OCI-M1 (cell line): ENCODE data around the gene ITGAD.

Source experiments
- DNase-seq: peaks from one replicate; lab custom pipeline; 2025; lab: John Stamatoyannopoulos, UW

ITGAD gene

DNA sequence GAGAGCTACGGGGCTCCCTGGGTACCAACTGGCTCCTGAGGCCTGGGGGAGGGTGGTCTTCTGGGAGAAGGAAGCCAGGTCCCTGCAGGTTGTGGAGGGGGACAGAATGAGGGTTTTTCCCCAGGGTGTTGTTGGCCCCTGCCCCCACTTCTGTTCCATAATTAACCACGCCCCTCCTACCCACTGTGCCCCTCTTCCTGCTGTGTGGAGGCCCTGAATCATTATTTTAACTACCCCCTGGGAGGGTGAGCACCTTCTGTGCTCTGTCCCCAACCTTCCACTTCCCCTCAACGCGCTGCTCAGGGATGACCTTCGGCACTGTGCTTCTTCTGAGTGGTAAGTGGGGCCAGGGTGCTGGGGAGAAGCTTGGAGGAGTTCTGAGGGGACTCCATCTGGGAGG is at the start of gene ITGAD:
ITGAD (plus strand) TSS at position 280 of the 400 bp plus-strand sequence; CDS start at position 306, 26 bp downstream.
- DNase-seq, result no peak

DNA sequence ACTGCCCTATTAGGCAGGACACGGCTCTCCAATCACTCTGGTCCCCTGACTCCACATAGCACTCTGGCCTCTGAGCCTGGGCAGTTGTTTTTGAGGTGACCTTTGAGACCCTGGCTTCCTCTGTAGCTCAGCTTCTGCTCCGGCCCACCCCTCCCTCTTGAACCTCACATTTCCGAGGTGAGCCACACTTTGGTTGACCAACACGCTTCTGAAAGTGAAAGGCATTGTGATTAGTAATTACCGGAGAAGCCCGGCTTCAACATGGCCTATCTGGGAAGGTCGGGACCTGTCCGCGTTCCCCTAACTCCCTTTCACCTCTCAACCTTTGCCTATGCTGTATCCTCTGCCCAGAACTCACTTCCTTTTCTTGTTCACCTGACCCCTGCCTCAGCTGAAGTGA is 48.4 kb upstream of the ITGAD start:
- DNase-seq, result no peak

GRCh38 chr16:31347445-31347844 is 45.7 kb upstream of the ITGAD start:
- DNase-seq, result peak; percentile 73

- DNase-seq, result peak; percentile 16
These were observed 44.6 kb upstream of the ITGAD start for GRCh38 chr16:31348579-31348978.

DNA sequence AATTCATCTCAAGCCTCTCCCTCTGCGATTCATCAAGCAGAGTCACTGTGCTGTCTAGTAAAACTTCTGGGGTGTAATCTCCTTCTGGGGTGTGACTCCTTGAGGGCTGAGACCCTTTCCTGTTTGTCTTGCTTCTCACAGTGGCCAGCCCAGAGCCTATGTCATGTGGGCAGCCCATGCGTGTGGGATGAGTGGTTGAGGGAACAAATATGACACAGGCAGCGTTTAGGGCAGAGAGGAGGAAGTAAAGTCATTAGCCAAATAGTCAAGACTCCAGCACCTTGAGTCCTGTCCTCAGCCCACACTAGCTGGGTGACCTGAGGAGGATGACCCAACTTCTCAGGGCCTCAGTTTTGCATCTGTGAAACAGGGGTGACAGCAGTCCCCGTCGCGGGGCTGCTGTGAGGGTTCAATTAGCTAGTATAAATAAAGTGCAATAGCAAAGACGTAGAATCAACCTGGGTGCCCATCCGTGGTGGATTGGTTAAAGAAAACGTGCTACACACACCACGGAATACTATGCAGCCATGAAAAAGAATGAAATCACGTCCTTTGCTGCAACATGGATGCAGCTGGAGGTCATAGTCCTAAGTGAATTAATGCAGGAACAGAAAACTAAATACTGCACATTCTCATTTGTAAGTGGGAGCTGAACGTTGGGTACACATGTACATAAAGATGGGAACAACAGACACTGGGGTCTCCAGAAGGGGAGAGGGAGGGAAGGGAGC is 42.7 kb upstream of the ITGAD start:
- DNase-seq, result no peak

- no peak for DNase-seq
These were observed 41.7 kb upstream of the ITGAD start for GRCh38 chr16:31351246-31351941.

DNA sequence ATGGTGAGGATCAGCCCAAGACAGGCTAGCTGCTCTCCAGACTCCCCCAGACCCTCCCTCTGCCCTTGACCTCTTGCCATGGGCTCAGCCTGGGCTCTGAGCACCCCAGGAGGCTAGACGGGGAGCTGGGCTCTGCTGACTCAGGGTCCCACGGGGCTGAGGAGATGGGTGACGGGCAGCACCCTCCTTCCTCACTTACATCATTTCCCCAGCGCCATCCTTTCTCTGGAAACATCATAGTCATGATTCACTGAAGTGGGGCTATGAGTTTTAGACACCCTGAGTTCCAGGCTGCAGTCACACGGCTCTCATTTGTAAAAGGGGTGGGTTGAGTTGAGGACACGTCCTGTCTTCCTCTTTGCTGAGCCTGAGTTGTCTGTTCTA is 41.2 kb upstream of the ITGAD start:
- no peak for DNase-seq

- DNase-seq, result peak; percentile 72
These were observed 40.6 kb upstream of the ITGAD start for GRCh38 chr16:31352376-31353115.

DNA sequence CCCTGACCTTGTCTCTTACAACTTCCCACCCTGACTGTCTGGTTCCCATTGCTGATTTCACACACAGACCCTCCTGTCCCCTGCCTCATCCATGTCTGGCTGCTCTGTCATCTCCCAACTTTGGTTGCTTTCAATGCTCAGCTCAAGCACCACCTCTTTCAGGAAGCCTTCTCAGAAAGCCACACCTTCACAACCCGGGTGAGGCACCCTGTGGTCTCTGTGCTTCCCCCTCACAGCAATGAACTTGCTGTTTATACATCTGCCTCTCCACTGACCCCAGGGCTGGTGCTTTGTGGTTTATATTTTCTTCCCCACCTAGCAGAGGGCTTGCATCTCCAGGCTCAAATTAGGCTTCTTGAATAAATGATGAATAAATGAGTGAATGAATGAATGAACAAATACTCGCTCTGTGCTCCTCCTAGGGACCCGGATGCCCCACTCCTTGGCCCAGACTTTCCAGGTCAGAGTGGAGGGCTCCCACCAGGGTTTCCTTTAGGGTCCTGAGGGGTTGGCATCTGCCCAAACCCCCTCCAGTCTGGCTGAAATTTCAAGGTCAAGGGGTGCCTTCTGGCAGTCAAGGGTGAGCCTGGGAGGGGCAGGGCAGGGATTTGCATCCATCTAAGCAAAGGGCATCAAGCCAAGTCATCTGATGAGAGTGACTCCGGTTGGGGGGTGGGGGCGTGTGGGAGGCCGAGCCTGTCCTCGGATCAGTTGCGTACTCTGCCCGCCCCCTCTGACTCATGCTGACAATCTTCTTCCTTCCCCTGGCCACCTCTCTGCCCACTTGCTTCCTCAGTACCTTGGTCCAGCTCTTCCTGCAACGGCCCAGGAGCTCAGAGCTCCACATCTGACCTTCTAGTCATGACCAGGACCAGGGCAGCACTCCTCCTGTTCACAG is 38.5 kb upstream of the ITGAD start, which contains the start of gene ITGAX:
ITGAX (plus strand) TSS at position 783 of the 898 bp plus-strand sequence; CDS start at position 862, 79 bp downstream.
- peak; percentile 86 for DNase-seq

- no peak for DNase-seq
These were observed 37.6 kb upstream of the ITGAD start for GRCh38 chr16:31355431-31356100.

DNA sequence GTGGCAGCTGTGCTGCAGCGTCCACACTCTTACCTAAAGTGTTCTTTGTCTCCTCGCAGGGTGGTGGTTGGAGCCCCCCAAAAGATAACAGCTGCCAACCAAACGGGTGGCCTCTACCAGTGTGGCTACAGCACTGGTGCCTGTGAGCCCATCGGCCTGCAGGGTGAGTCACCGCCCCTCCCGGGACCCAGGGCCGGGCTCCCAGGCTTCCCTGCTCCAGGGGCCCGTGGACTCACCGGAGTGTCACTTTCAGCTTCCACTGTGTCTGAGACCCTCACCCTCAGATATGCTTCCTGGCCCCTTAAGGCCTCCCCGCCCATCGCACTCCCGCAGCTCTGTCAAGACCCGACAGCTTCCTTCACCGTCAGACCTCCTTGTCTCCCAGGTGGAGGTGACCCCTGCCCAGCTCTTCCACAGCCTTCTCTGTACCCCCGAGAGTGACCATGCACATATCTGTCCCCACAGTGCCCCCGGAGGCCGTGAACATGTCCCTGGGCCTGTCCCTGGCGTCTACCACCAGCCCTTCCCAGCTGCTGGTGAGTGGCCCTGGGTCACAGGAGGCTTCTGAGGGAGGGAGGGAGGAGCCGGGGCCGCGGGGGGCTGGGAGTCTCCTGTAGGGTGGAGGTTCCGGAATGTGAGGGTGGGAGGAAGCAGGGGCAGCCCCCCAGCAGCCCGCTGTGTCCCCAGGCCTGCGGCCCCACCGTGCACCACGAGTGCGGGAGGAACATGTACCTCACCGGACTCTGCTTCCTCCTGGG is 36.4 kb upstream of the ITGAD start:
- no peak for DNase-seq

DNA sequence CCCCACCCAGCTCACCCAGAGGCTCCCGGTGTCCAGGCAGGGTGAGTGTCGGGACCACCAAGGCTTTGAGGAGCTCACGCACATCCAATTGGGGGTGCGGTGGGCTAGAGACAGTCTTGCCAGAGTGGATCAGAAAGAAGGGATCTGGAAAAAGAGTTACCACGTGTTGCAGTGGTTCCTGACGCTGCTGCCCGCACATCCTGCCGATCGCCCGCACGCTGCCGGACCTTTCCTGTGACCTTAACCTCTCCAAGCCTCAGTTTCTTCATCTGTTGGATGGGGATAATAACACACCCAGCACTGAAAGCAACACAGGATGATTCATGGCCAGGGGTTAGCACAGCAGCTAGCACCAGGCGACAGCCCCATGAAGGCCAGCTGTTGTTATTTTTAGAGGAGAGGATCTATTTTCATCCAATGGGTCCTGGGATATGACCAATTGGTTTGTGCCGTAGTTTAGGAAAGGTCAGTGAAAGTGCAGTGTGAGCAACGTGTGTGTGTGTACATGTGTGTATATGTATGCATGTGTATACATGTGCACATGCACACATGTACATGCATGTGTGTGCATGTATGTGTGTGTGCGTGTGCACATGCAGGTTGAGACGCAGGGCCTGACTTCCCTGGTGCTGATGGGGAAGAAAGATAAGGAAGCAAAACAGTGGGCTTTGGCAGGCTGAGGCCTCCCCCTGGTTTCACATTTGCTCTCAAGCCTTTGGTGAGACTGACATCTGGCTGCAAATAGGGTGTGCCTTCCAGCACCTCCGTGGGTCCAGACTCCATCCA is 35.6 kb upstream of the ITGAD start:
- no peak for DNase-seq

GRCh38 chr16:31360251-31360650 is 32.9 kb upstream of the ITGAD start:
- DNase-seq, result no peak

DNA sequence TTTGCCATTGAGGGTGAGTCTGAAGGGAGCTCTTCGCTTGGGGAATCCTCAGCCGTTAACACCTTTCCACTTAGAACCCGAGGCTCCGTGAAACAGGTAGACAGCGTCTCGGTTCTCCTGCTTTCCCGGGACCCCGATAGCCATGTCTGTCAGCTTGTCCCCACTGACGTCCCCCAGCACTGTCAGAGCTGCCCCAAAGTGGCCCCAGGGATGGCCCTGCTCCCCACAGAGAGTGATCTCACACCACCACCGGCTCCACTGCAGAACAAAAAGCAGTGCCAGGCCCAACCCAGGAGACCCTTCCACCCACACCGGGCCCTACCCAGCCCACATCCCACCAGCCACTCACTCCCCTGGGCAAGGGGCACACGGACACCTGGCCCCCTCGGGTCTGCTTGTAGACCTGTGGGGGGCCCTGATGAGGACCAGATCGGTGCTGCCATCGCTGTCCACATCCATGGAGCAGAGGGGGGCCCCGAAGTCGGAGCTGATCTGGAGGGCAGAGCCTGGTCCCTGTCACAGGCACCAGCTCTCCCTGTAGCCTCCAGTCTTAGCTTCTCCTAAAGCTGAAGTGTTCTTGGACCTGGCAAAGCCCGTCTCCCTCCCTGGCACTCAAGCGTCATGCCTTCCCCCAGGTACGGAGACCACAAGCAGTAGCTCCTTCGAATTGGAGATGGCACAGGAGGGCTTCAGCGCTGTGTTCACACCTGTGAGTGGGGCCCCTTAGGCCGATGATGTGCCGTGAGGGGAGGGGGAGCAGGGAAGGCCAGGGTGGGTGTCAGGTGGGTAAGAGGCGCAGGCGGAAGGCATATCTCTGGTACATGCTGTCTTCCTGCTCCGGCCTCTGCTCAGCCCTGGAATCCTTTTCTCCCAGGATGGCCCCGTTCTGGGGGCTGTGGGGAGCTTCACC is 31.7 kb upstream of the ITGAD start:
- DNase-seq, result no peak

- no peak for DNase-seq
These were observed 30.4 kb upstream of the ITGAD start for GRCh38 chr16:31362476-31363405.

GRCh38 chr16:31363721-31364120 is 29.4 kb upstream of the ITGAD start:
- no peak for DNase-seq

DNA sequence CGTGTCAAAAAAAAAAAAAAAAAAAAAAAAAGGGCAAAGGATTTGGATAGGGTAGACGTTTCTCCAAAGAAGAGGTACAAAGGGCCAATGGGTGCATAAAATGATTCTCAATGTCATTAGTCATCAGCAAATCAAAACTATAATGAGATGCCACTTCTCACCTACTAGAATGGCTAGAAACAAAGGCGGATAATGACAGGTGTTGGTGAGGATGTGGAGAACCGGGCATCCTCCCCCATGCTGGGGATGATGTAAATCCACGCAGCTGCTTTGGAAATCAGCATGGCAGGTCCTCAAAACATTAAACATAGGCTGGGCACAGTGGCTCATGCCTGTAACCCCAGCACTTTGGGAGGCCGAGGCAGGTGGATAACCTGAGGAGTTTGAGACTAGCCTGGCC is 28.7 kb upstream of the ITGAD start:
- DNase-seq, result no peak
